ENCODE results near the gene DNAJB4.
"Not testable (repeated sequence)": the region's sequence is repeated elsewhere in the genome, so short reads cannot be mapped to it uniquely, and the experiment has no call there.

The DNAJB4 gene

DNA sequence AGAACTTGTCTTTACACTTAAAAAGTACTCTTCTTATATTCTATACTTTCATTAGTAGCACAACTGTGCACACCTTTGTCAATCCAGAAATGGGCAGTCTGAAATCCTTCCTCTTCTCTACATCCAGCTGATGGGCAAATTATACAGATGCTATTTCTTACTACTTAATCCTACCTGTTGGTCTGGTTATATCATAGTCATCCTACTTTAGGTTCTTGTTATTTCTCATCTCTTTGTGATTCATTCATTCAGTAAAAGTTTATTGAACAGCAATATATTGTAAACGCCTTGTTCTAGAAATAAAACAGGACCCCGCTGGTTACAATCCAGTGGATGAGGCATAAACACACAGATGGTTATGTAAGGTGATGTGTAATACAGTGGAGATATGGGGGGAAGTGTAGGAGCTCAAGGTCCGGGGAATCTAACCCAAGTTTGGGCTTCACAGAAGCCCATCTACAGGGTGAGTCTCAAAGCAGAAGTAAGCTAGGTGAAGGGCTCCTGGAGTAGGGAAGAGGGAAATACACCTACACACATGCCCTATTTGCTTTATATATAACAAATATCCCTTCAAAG, 14.0 kb upstream of the DNAJB4 start:
- FAIRE-seq = no peak

GRCh38 chr1:77991638-77992037, 13.1 kb upstream of the DNAJB4 start:
- no peak for FAIRE-seq
- DNase-seq (ENCODE audit: low spot score) = no peak

More for the DNA sequence above, 14.0 kb upstream of the DNAJB4 start:
- DNase-seq (ENCODE audit: low spot score) = no peak

GRCh38 chr1:77994117-77994705, 10.5 kb upstream of the DNAJB4 start:
- FAIRE-seq = no peak
- no peak for DNase-seq (ENCODE audit: low spot score)

GRCh38 chr1:77996734-77997133, 8.0 kb upstream of the DNAJB4 start:
- no peak for FAIRE-seq
- DNase-seq (ENCODE audit: low spot score) = no peak

GRCh38 chr1:78000536-78000935, 4.2 kb upstream of the DNAJB4 start:
- not testable (repeated sequence) for FAIRE-seq; DNase-seq (ENCODE audit: low spot score)

GRCh38 chr1:78003070-78003746, 1.5 kb upstream of the DNAJB4 start:
- no peak for DNase-seq (ENCODE audit: low spot score)
- no peak for FAIRE-seq

- no peak for FAIRE-seq
Observed at GRCh38 chr1:78003882-78004718, 639 bp upstream of the DNAJB4 start.

GRCh38 chr1:78005448-78005722, 646 bp downstream of the DNAJB4 start:
- DNase-seq (ENCODE audit: low spot score) (no peak), FAIRE-seq (no peak)

More at GRCh38 chr1:78003882-78004718, 639 bp upstream of the DNAJB4 start:
- DNase-seq (ENCODE audit: low spot score) = peak; percentile 90

- FAIRE-seq (peak; percentile 85), DNase-seq (ENCODE audit: low spot score) (peak; percentile 68)
Observed at GRCh38 chr1:78005755-78006154, 1.0 kb downstream of the DNAJB4 start.

DNA sequence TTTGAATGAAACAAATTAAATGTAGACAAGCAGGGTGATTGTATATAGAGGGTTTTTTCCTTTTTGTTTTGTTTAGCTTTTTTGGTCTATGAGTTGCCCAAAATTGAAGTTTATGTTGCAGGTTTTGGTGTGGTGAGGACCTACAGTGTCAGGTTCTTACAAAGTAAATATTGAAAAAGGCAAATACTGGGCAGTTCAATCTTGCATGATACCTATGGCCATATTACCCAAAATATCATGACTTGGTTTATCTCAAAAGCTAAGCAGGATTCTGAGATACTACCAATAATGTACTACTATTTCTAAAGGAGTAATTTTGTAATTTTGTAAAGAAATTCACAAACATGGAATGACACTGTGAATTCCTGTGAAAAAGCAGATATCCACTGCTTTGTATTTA, 1.8 kb downstream of the DNAJB4 start:
- DNase-seq (ENCODE audit: low spot score) (no peak), FAIRE-seq (no peak)

DNA sequence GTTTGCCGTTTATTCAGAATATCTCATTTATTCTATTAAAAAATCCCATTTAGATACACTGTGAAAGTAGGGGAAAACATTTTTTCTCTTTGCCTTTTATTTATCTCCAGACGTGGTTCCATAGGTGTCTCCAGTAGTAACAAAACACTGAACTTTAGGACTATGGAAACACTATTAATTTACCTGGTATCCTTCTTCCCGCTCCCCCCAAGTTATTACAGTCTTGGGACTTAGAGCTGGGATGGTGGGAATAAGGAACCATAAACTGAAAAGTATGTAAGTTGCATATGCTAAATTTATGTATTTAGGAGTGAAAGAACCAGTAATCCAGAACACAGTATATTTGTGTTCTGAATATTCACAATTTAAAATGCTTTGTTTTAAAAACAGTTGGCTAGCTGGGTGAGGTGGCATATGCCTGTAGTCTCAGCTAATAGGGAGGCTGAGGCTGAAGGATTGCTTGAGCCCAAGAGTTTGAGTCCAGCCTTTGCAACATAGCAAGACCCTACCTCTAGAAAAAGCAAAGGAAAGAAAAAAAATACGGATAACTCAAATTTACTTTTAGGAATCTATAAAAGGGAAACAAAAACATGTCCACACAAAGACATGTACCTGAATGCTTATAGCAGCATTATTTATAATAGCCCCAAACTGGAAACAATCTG, 3.1 kb downstream of the DNAJB4 start:
- DNase-seq (ENCODE audit: low spot score) (no peak), FAIRE-seq (no peak)

- FAIRE-seq (no peak), DNase-seq (ENCODE audit: low spot score) (no peak)
Observed at GRCh38 chr1:78009276-78009675, 4.5 kb downstream of the DNAJB4 start.

- no peak for DNase-seq (ENCODE audit: low spot score)
- FAIRE-seq = peak; percentile 11
Observed at GRCh38 chr1:78009836-78010235, 5.1 kb downstream of the DNAJB4 start.

DNA sequence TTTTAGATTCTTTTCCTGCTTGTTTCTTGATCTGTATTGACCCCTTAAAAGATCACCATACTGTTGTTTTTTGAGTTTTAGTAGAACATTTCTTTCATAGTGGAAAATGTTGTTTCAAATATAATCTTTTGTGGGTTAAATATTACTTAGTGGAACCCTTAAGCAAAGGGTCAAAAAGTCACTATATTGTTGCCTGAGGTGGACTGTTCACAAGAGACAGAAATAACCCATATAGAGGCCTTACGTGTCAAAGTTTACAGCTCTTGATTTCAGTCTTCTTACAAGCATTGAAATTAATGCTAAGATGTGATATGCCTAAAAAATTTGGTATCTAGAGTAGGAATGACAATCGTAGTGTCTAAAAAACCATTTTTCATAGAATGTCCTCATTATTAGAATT, 6.3 kb downstream of the DNAJB4 start:
- FAIRE-seq = peak; percentile 31

GRCh38 chr1:78015148-78015547, 10.4 kb downstream of the DNAJB4 start:
- no peak for FAIRE-seq
- DNase-seq (ENCODE audit: low spot score) = no peak

More for the DNA sequence above, 6.3 kb downstream of the DNAJB4 start:
- DNase-seq (ENCODE audit: low spot score) = no peak

- no peak for DNase-seq (ENCODE audit: low spot score)
- no peak for FAIRE-seq
Observed at GRCh38 chr1:78019024-78019423, 14.3 kb downstream of the DNAJB4 start.

GRCh38 chr1:78021134-78021533, 16.4 kb downstream of the DNAJB4 start:
- DNase-seq (ENCODE audit: low spot score); FAIRE-seq: not testable (repeated sequence)

DNA sequence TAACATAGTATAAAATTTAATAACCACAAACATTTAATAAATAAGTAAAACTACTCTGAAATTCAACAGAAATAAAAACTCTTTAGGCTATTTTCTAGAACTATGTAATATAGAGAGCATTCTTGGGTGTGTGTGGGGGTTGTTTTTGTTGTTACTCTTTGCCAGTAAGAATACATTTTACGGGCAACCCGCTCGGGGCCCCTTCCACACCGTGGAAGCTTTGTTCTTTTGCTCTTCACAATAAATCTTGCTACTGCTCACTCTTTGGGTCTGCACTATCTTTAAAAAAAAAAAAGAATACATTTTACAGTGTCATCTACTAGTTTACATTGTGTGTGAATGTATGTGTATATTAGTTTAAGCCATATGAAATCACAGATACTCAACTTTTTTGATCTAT, 25.1 kb downstream of the DNAJB4 start:
- DNase-seq (ENCODE audit: low spot score) = no peak
- FAIRE-seq = no peak

DNA sequence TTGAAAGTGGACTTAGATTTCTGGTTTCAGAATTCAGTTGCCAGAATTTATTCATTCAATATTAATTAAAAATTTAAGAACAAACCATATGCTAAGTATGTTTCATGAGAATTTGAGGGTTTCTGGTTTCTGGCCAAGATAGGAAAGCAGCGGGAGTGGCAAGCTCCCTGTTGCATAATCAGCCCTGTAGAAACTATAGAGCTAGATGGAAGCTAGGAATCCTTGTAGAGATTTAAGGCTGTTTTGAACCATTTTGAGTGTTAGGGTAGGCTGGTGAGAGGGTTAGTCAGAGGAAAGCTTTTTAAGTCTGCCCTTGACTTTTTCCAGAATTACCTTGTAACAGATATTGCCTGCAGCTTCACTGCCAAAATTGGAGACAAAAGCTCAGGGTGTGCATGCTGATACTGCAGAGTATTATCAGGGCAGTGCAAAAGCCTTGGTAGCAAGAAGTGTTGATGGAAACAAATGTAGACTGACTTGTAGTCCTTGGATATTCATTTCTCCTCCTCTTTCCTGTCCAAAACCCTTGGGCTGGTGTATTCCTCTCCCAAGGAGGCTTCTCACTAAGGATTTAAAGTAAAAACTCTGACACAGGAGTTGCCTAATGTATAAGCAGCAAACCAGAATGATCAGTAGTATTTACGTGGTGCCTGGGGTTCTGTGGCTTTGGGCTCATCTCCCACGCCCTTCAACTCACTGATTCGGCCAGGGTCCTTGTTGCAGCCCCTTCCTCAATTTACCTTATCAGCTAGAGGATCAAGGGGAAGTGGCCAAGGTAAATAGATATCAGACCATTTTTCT, 28.5 kb downstream of the DNAJB4 start:
- FAIRE-seq = no peak

DNA sequence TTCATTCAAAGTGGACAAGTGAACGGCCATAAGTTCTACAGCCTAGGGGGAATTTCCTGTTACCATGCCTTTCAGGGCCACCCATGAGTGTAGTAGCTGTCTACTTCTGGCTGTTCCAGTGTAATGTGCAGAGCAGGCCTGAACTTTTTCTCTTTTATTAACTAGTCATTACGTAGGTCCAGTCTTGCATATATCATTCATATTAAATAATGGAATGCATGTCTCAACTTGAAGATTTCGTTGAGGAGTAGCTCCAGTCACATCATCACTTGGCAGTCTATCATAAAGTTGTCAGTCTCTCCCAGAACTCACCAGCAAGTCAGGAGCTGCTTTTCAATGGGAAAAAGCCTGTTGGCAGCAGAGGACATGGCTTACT, 29.0 kb downstream of the DNAJB4 start:
- DNase-seq (ENCODE audit: low spot score) (no peak), FAIRE-seq (no peak)

More for the DNA sequence above, 28.5 kb downstream of the DNAJB4 start:
- DNase-seq (ENCODE audit: low spot score) = no peak

- FAIRE-seq (no peak), DNase-seq (ENCODE audit: low spot score) (no peak)
Observed at GRCh38 chr1:78035121-78035520, 30.4 kb downstream of the DNAJB4 start.

Data from RCC 7860 (cell line).